Left ventricle myocardium inferior (tissue), 1 donor: ENCODE results near the gene SBNO2. TPM values are rescaled to one million over a fixed set of nuclear protein-coding genes. Genes with fewer than 3 reads are reported as not detected.

Experiments
- DNase-seq: peaks from one replicate; pipeline ENCODE4 v3.0.0-alpha.2; 2020
- H3K27ac ChIP-seq: fragments of 200-600 bp; replicated peaks from 2 replicates; pipeline ENCODE4 v1.8.0; 2021
- H3K27me3 ChIP-seq: fragments of 200-600 bp; 2 replicates; pipeline ENCODE4 v1.8.0; 2021; ENCODE audit warnings: low read depth
- H3K36me3 ChIP-seq: fragments of 200-600 bp; 2 replicates; pipeline ENCODE4 v1.8.0; 2021
- H3K4me1 ChIP-seq: fragments of 200-600 bp; 2 replicates; pipeline ENCODE4 v1.8.0; 2021
- H3K4me3 ChIP-seq: fragments of 200-600 bp; 2 replicates; pipeline ENCODE4 v1.8.0; 2021; ENCODE audit warnings: mild to moderate bottlenecking, moderate library complexity
- H3K9me3 ChIP-seq: fragments of 200-600 bp; replicated peaks from 2 replicates; pipeline ENCODE4 v1.8.0; 2021
- intact Hi-C: fragments of 100-400 bp; cut with micrococcal nuclease; formaldehyde crosslinking; loops from one replicate; pipeline ENCODE4 v1.11.0; 2022
- total RNA-seq: library from RNA; stranded (reverse); fragmentation: NEBNext Ultra II Directional; extraction: Animal tissue kit (Norgen Biotek cat#: 25700); gene quantifications from one replicate; pipeline ENCODE4 v1.2.1, GENCODE V29; 2021
- TF ChIP-seq, protein P1 (sequence below): fragments of 200-600 bp; IDR thresholded peaks from 2 replicates; pipeline ENCODE4 v1.8.0; 2021; ENCODE audit warnings: antibody characterized with exemption, mild to moderate bottlenecking, borderline replicate concordance
- donor health status: DM: no; HTN: yes; CAD: no; lungs with severe emphysema.

Gene SBNO2
- total RNA-seq, 1 donor from 2014 or later: 16.9 TPM

DNA sequence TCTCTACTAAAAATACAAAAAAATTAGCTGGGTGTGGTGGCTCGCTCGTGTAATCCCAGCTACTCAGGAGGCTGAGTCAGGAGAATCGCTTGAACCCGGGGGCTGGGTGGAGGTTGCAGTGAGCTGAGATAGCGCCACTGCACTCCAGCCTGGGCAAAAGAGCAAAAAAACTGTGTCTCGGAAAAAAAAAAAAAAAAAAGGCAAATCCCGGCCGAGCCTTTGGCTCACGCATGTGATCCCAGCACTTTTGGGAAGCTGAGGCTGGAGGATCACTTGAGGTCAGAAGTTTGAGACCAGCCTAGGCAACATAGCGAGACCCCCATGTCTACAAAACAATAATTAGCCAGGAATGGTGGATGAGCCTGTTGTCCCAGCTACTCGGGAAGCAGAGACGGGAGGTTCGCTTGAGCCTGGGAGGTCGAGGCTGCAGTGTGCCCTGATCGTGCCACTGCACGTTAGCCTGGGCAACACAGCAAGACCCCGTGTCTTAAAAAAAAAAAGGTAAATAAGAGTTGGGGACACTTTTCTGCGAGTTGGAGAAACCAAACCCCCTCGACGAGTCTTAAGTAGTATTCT, 70.8 kb downstream of the SBNO2 start:
- TF ChIP-seq, protein P1, sequence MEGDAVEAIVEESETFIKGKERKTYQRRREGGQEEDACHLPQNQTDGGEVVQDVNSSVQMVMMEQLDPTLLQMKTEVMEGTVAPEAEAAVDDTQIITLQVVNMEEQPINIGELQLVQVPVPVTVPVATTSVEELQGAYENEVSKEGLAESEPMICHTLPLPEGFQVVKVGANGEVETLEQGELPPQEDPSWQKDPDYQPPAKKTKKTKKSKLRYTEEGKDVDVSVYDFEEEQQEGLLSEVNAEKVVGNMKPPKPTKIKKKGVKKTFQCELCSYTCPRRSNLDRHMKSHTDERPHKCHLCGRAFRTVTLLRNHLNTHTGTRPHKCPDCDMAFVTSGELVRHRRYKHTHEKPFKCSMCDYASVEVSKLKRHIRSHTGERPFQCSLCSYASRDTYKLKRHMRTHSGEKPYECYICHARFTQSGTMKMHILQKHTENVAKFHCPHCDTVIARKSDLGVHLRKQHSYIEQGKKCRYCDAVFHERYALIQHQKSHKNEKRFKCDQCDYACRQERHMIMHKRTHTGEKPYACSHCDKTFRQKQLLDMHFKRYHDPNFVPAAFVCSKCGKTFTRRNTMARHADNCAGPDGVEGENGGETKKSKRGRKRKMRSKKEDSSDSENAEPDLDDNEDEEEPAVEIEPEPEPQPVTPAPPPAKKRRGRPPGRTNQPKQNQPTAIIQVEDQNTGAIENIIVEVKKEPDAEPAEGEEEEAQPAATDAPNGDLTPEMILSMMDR: no peak
- intact Hi-C loops: loop anchor here (5.0 kb wide), 1 partner anchor 76 kb away; the partner anchor contains the start of gene CNN2
- peaks cover 23% of the 10 kb centered on the region for H3K36me3 ChIP-seq
- peaks cover 88% of the 10 kb centered on the region for H3K4me1 ChIP-seq
- H3K4me3 ChIP-seq: peak overlapping the region; percentile 95
- peaks cover 8% of the 10 kb centered on the region for H3K9me3 ChIP-seq
- DNase-seq: no peak
- peak overlapping the region; percentile 99 for H3K27ac ChIP-seq
- no peaks in the 10 kb centered on the region for H3K27me3 ChIP-seq

DNA sequence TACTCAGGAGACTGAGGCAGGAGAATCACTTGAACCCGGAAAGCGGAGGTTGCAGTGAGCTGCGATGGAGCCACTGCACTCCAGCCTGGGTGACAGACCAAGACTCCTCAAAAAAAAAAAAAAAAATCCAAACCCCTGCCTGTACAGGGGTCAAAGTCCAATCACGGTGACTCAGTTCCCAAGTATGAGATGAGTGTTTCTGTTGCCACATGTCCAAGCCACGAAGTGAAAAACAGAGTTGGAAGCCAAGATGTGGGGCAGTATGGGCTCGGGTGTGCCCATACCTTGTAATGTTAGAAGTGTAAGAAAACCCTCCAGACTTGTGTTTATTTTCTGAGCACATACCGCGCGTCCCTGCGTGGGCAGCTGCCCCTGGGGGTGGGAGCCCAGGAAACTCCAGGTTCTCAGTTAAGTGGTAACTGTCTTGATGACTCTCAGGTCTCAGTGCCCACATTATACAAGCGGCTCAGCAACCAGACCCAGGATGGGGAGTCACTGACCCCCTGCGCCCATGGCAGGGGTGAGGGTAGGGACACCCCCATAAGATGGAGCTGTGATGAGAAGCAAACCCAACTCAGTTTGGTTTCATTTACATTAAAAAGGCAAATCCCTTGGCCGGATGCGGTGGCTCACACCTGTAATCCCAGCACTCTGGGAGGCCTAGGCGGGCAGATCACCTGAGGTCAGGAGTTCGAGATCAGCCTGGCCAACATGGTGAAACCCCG, 71.5 kb downstream of the SBNO2 start:
- H3K36me3 ChIP-seq: peaks cover 17% of the 10 kb centered on the region
- TF ChIP-seq, protein P1: no peak
- intact Hi-C loops: loop anchor here (5.0 kb wide), 1 partner anchor 75 kb away; the partner anchor contains the start of gene CNN2
- peaks cover 90% of the 10 kb centered on the region for H3K4me1 ChIP-seq
- H3K4me3 ChIP-seq: peak overlapping the region; percentile 95
- H3K27ac ChIP-seq: peak overlapping the region; percentile 99
- no peaks in the 10 kb centered on the region for H3K27me3 ChIP-seq
- DNase-seq: no peak
- H3K9me3 ChIP-seq: peaks cover 8% of the 10 kb centered on the region

DNA sequence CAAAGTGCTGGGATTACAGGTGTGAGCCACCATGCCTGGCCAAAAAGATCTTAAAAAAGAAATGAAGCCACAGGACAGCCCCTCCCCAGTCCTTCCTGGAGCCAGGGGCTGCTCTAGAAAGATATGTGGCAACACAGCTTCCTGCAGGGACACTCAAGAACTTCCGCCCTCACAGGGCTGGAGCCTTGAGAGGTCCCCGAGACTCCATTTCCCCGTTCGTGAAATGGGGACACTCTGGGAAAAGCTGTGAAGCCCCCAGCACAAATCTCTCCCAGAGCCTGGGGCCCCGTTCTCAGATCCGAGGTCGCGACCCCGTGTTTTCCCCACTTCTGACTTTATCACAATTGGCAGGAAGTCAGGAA, 72.8 kb downstream of the SBNO2 start:
- DNase-seq: no peak
- Histone ChIP-seq H3K4me1 (peaks cover 77% of the 10 kb centered on the region), H3K4me3 (peak overlapping the region; percentile 95), H3K27me3 (no peaks in the 10 kb centered on the region), H3K36me3 (peaks cover 4% of the 10 kb centered on the region), H3K9me3 (peaks cover 8% of the 10 kb centered on the region), H3K27ac (peak overlapping the region; percentile 99)
- intact Hi-C loops: loop anchor here (5.0 kb wide), 1 partner anchor 74 kb away; the partner anchor contains the start of gene CNN2
- TF ChIP-seq, protein P1: no peak

DNA sequence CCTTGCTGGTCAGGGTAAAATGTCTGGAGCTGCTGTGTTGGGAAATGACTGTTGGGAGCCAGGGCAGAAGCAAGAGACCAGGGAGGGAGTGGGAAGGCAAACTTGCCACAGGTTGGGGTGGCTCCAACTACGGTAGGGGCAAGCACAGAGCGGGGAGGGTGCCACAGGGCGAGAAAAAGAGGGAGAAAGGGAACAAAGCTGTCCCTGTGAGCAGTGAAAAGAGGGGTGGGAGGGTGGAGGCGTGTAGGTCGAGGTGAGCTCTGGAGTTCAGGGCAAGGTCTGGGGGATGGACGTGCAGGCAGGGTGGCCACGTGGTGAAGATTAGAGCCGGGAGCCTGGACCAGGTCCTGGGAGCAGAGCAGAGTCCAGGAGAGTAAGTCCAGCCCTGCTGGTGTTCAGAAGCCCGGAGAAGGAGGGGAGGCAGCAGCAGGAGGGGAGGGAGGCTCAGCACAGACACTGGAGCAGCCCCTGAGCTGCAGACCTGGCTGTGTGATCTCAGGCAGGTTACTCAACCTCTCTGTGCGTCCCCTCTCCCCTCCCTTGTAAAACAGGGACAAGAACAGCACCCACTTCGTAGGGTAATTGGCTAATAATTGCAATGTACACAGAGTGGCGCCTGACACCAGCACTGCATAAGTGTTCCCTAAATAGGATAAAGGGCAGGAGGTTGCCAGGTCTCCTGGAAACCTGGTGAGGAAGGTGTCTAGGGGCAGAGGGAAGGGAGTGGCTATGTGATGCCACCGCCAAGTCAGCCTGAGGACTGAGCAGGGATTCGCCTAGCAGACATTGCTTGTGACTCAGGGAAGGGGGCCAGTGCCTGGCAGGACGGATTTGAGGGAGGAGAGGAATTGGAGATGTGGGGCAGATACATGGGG, 75.7 kb downstream of the SBNO2 start:
- peak overlapping the region; percentile 99 for H3K27ac ChIP-seq
- H3K27me3 ChIP-seq: no peaks in the 10 kb centered on the region
- peaks cover 78% of the 10 kb centered on the region for H3K4me1 ChIP-seq
- intact Hi-C loops: no loop called here
- no peak overlapping the region for H3K4me3 ChIP-seq
- DNase-seq: no peak
- H3K9me3 ChIP-seq: peaks cover 8% of the 10 kb centered on the region
- peaks cover 3% of the 10 kb centered on the region for H3K36me3 ChIP-seq
- TF ChIP-seq, protein P1: no peak

DNA sequence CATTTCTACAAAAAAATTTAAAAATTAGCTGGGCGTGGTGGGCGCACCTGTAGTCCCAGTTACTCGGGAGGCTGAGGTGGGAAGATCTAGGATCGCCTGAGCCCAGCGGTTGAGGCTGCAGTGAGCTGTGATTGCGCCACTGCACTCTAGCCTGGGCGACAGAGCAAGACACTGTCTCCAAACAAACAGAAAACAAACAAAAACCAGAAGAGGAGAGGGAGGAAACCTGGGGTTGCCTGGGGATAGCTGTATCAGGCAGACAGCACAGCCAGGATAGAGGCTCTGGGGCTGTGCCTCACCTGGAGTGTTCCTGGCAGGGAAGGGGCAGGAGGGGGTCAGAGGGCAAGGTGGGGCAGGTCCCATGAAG, 76.3 kb downstream of the SBNO2 start:
- Histone ChIP-seq H3K4me3 (no peak overlapping the region), H3K4me1 (peaks cover 77% of the 10 kb centered on the region), H3K27ac (peak overlapping the region; percentile 99), H3K36me3 (peaks cover 8% of the 10 kb centered on the region), H3K9me3 (peaks cover 8% of the 10 kb centered on the region), H3K27me3 (no peaks in the 10 kb centered on the region)
- intact Hi-C loops: no loop called here
- no peak for DNase-seq
- TF ChIP-seq, protein P1: no peak
